Measurements from ENCODE around the gene CPN1.
"Not testable (repeated sequence)": the region's sequence is repeated elsewhere in the genome, so short reads cannot be mapped to it uniquely, and the experiment has no call there.

CPN1 gene

GRCh38 chr10:100081075-100082001 is at the start of gene CPN1:
Gene CPN1, minus strand, starts transcription at chr10:100081869. Its CDS starts 244 bp downstream, at chr10:100081625.
- DNase-seq, result no peak

- DNase-seq, result no peak
Measured at GRCh38 chr10:100130831-100131230, 49.2 kb upstream of the CPN1 start.

- DNase-seq, result no peak
Measured at GRCh38 chr10:100129424-100129823, 47.8 kb upstream of the CPN1 start.

GRCh38 chr10:100128951-100129350 is 47.3 kb upstream of the CPN1 start:
- no peak for DNase-seq

- DNase-seq, result not testable (repeated sequence)
Measured at GRCh38 chr10:100125335-100125734, 43.7 kb upstream of the CPN1 start.

GRCh38 chr10:100124097-100124496 is 42.4 kb upstream of the CPN1 start:
- DNase-seq, result no peak

GRCh38 chr10:100122780-100123179 is 41.1 kb upstream of the CPN1 start:
- DNase-seq, result no peak

GRCh38 chr10:100120550-100120949 is 38.9 kb upstream of the CPN1 start:
- no peak for DNase-seq

- no peak for DNase-seq
Measured at GRCh38 chr10:100119726-100120125, 38.1 kb upstream of the CPN1 start.

GRCh38 chr10:100114976-100115770 is 33.5 kb upstream of the CPN1 start:
- no peak for DNase-seq

GRCh38 chr10:100114460-100114859 is 32.8 kb upstream of the CPN1 start:
- DNase-seq, result no peak

- DNase-seq, result no peak
Measured at GRCh38 chr10:100109670-100110069, 28.0 kb upstream of the CPN1 start.

GRCh38 chr10:100106865-100107264 is 25.2 kb upstream of the CPN1 start:
- DNase-seq, result no peak

GRCh38 chr10:100104300-100104699 is 22.6 kb upstream of the CPN1 start:
- no peak for DNase-seq

- no peak for DNase-seq
Measured at GRCh38 chr10:100103581-100103980, 21.9 kb upstream of the CPN1 start.

GRCh38 chr10:100101192-100102076 is 19.8 kb upstream of the CPN1 start:
- DNase-seq, result no peak

GRCh38 chr10:100100651-100101184 is 19.0 kb upstream of the CPN1 start:
- DNase-seq, result no peak

- DNase-seq, result no peak
Measured at GRCh38 chr10:100089241-100089640, 7.6 kb upstream of the CPN1 start.

- not testable (repeated sequence) for DNase-seq
Measured at GRCh38 chr10:100086708-100087107, 5.0 kb upstream of the CPN1 start.

GRCh38 chr10:100085596-100085995 is 3.9 kb upstream of the CPN1 start:
- DNase-seq, result no peak

- DNase-seq, result no peak
Measured at GRCh38 chr10:100083623-100084022, 2.0 kb upstream of the CPN1 start.

- DNase-seq, result not testable (repeated sequence)
Measured at GRCh38 chr10:100082276-100082675, 607 bp upstream of the CPN1 start.

GRCh38 chr10:100076750-100077149 is 4.9 kb downstream of the CPN1 start:
- no peak for DNase-seq

All from NCI-H187 (cell line).